HepG2 (cell line): Measurements from ENCODE around the gene RERE.

Experiments used
- CREB3 ChIP-seq: sonication (generic); formaldehyde crosslinking; IDR thresholded peaks from 2 replicates; pipeline ENCODE4 v1.5.0; 2020; ENCODE audit warnings: missing genetic modification reagents
- CTCF ChIP-seq: sonication (generic); formaldehyde crosslinking; IDR thresholded peaks from 2 replicates; pipeline ENCODE4 v1.5.0; 2020; ENCODE audit warnings: mild to moderate bottlenecking, missing genetic modification reagents, moderate library complexity
- MXD1 ChIP-seq: sonication (generic); formaldehyde crosslinking; IDR thresholded peaks from 2 replicates; pipeline ENCODE4 v1.4.0; 2020; ENCODE audit warnings: mild to moderate bottlenecking, missing genetic modification reagents
- SAFB2 ChIP-seq: sonication (generic); formaldehyde crosslinking; IDR thresholded peaks from 2 replicates; pipeline ENCODE4 v1.5.1; 2020; ENCODE audit warnings: missing genetic modification reagents, low read depth, mild to moderate bottlenecking, borderline replicate concordance
- TSC22D2 ChIP-seq: sonication (generic); formaldehyde crosslinking; IDR thresholded peaks from 2 replicates; pipeline ENCODE4 v1.5.1; 2020; ENCODE audit warnings: missing genetic modification reagents, mild to moderate bottlenecking, borderline replicate concordance
- ZSCAN31 ChIP-seq: sonication (generic); formaldehyde crosslinking; IDR thresholded peaks from 2 replicates; pipeline ENCODE4 v1.5.0; 2020; ENCODE audit warnings: low read depth, mild to moderate bottlenecking, missing genetic modification reagents

- TF ChIP-seq ZSCAN31 (CRISPR knock-in tag) (no peak), TSC22D2 (CRISPR knock-in tag) (no peak), SAFB2 (CRISPR knock-in tag) (no peak), CTCF (CRISPR knock-in tag) (no peak), CREB3 (CRISPR knock-in tag) (no peak), MXD1 (no peak)
Measured at GRCh38 chr1:8539683-8540082, 277.8 kb downstream of the RERE start.
